Fibroblast of upper back skin (primary cell): ENCODE results near the gene FBXO27.
A peak's percentile ranks its signal among the peaks of the same experiment; 100 is the strongest.
"Not testable (repeated sequence)": the region's sequence is repeated elsewhere in the genome, so short reads cannot be mapped to it uniquely, and the experiment has no call there.

Source experiments
- DNase-seq: peaks from one replicate; pipeline ENCODE4 v3.0.0-alpha.2; 2013

The FBXO27 gene

DNA sequence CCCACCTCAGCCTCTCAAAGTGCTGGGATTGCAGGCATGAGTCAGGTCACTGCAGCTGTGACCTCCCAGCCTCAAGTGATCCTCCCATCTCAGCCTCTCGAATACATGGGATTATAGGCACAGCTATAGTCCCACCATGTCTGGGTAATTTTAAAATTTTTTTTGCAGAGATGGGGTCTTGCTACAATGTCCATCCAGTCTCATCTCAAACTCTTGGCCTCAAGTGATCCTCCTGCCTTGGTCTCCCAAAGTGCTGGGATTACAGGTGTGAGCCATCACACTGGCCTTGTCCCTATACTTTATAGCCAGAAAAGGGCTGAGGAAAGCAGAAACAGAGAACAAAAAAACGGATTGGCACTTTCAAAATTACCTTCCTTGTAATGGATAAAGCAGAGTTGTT lies 4.8 kb upstream of the FBXO27 start:
- no peak for DNase-seq

DNA sequence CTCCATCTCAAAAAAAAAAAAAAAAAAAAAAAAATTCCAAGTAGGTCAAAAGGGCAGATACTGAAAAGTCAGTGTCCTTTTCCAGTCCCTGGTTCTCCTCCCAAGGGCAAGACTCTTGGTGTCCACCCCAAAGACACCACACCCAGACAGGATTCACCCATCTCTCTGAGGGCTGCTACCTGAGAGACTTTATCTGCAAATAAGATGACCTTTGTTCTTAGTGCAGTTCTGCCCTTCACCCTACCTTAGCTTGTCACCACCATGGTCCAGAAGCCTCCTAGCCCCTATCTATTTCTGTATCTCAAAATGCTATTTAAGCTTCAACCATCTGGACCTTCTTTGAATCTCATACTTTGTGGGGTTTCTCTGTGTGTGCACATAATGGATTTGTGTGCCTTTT lies 4.2 kb upstream of the FBXO27 start:
- no peak for DNase-seq

DNA sequence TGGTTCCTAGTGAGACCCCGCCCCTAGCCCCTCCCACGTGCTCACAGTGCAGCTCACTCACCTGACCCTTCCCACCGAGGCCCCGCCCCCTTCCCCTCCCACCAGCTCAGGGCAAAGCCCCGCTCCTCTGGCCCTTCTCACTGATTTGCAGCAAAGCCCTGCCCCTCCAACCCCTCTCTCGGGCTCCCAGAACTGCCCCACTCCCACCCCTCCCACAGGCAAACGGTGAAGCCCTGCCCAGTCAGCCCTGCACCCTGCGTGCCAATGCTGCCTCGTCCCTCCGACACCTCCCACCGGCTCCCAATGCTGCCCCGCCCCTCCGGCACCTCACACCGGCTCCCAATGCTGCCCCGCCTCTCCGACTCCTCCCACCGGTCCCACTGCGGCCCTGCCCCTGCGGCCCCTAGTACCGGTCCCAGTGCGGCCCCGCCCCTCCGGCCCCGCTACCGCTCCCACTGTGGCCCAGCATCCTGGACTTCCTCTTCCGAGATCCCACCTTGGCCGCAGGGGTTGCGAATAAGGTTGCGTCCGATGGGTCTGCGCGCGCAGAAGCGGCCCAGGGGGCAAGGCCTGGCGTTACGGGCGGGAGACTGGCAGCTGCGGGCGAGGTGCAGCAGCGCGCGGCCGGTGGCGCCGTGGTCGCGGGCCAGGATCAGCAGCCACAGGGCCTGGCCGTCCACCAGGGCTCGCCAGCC lies 834 bp downstream of the FBXO27 start:
- DNase-seq = peak; percentile 65

DNA sequence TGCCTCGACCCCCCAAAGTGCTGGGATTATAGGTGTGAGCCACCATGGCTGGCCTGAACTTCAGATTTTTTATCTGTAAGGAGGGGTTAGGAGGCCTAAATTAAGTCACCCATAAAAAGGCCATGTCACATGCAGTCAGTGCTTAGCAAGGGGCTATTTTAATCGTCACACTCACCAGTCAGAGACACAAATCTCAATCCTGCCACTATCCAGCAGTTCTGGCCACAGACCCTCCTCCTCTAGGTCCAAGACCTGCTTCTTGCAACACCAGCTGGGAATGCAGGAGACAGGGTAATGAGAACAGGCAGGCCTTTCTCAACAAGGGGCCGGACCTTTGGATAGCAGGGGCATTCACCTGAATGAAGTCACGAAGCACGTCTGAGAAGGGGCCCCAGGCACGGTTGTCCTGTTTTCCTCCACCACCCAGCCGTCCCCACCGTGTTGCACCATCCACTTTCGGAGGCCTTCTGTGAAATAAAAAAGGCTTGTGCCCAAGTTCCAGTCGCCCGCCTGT lies 1.4 kb downstream of the FBXO27 start:
- no peak for DNase-seq

DNA sequence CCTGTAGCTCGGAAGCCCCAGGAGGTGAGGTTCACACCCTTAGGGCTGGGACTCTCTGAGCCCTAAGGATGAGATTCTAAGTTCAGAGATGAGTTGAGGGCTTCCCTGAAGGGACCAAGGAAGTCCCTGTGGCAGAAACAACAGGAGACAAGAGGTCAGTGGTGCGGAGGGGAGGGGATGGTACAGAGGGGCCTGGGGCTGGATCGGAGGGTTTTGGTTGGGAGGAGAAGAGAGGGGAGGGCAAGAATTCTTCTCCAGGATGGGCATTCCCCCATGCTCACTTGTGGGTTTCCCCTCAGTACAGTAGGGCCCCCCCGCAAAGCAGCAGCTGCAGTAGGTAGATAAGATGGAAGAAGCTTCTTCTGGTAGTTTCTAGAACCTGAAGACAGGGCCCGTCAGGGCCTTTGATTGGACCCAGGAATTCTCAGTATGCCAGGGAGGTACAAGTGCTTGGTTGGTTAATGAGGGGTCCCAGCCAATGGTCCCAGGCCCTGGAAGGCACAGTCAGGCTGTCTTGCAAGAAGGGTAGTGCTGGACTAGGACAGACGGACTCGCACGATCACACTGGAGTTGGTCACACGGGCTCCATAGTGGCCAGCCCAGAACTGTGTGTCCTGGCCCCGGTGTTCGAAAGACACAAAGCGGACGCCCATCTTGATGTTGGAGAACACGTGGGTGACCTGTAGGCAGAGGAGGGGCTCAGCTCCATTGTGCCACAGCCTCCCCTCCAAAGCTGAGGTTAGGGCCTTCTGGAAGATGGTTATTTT lies 7.3 kb downstream of the FBXO27 start:
- DNase-seq = no peak

DNA sequence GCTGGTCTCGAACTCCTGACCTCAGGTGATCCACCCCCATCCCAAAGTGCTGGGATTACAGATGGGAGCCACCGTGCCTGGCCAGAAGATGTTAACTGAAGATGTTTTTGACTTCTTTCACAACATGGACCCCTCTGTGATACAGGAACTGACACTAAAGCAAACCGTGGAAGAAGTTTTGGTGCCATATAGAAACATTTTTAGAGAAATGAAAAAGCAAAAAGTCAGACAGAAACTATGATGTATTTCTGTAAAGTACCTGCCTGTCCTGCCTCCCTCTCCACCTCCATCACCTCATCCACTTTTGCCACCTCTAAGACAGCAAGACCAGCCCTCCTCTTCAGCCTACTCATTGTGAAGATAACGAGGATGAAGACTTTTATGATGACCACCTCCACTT lies 11.3 kb downstream of the FBXO27 start:
- no peak for DNase-seq

DNA sequence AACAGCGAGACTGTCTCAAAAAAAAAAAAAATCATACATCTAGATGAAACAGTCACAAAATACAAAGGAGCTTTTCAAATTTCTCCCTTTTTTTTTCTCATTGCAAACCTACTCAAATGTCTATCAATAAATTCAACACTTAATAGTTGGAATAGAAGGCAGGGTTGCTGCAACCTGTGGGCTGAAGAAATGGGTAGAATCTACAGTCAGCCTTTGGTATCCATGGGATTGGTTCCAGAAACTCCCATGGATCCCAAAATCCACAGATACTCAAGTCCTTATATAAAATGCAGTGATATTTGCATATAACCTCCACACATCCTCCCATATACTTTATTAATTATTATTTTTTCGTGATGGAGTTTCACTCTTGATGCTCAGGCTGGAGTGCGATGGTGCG lies 14.7 kb downstream of the FBXO27 start:
- DNase-seq = no peak

DNA sequence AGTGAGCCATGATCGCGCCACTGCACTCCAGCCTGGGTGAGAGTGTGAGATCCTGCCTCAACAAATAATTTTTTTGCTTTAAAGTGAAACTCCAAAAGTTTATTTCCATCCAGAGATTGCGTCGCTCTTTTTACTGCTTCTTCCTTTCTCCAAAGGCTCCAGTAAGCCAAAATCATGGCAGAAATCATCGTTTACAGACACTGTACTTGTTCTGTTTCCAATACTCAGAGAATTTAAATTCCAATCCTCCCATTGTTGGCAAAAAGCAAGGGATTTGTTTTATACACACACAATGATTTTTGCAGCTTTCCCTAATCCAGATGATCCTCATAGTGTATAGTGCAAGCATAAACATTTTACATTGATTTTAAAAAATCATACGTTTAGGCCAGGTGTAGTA lies 15.3 kb downstream of the FBXO27 start:
- DNase-seq = no peak

DNA sequence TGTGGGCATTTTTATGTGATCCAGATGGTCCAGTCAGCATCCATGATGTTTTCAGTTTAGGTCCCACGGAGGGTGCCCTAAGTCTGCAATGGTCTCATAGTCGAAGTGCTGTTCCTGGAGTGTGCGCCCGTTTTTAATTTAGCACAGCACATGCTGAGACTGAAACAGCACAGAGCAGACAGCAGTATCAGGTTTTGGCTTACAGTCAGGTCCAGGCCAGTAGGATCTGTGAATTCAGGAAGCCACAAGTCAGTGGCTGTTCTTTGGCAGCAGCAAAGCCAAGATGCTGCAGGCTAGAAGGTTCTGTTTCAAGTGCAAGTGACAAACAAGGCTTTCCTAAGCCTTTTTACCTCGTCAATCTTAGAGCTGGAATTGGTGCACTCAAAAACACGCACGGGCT lies 18.3 kb downstream of the FBXO27 start:
- DNase-seq = no peak

DNA sequence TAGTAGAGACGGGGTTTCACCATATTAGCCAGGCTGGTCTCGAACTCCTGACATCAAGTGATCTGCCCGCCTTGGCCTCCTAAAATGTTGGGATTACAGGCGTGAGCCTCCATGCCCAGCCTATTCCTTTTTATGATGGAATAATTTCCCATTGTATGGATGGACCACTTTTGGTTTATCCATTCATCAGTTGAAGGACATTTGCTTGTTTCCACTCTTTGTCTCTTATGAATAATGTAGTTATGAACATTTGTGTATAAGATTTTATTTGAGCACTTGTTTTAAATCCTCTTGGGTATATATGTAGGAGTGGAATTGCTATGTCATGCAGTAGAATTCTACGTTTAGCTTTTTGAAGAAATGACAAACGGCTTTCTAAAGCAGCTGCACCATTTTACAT lies 23.3 kb downstream of the FBXO27 start:
- DNase-seq = no peak

DNA sequence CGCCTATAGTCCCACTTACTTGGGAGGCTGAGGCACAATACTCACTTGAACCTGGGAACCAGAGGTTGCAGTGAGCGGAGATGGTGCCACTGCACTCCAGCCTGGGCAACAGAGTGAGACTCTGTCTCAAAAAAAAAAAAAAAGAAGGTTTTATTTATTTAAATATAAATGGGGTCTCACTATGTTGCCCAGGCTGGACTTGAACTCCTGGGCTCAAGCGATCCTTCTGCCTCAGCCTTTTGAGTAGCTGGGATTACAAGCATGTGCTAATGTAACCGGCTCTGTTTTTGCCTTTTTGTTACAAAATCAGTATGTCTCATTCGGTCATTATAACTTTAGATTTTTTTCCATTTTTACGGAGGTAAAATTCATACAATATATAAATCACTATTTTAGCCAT lies 24.2 kb downstream of the FBXO27 start:
- DNase-seq = no peak

DNA sequence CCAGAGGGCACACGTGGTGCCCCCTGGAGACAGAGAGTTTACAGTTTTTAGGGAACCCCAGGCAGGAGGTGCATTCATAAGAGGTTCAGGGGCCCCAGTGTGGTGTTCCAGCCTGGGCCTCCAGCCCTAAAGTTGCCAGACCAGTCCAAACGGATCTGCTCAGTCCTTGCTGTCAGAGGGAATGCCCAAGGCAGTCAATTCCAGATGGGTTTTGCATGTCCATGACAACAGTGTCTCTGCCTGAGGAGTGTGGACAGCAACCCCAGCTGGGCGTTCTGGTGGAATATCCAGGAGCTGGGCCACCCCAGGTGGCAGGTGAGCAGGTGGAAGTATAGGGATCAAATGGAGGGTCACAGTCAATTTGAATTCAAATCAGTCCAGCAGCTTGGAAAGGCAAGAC lies 25.3 kb downstream of the FBXO27 start:
- DNase-seq = no peak

DNA sequence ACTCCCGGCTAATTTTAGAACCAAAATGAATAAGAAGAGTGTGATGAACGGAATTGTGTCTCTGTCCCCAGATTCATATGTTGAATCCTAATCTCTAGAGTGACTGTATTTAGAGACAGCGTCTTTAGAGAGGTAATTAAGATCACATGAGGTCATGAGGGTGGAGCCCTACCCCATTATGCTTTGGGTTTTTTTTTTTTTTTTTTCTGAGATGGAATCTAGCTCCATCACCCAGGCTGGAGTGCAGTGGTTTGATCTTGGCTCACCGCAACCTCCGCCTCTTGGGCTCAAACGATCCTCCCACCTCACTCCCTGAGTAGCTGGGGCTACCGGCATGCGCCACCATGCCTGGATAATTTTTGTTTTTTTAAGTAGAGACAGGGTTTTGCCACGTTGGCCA lies 27.9 kb downstream of the FBXO27 start:
- no peak for DNase-seq

DNA sequence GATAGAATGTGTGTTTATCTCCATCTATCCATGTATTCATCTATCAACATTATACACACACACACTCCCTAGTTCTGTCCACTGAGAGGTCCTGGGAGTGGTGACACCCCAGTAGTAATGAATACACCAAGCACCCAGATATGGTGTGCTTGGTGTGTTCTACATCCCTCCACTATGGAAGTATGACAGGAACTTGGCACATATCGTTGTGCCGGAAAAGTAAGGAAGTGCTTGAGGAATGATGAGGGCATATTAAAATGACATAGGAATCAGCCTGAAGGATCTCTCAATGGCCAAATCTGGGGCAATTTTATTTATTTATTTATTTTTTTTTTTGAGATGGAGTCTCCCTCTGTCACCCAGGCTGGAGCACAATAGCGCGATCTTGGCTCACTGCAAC lies 28.6 kb downstream of the FBXO27 start:
- no peak for DNase-seq

DNA sequence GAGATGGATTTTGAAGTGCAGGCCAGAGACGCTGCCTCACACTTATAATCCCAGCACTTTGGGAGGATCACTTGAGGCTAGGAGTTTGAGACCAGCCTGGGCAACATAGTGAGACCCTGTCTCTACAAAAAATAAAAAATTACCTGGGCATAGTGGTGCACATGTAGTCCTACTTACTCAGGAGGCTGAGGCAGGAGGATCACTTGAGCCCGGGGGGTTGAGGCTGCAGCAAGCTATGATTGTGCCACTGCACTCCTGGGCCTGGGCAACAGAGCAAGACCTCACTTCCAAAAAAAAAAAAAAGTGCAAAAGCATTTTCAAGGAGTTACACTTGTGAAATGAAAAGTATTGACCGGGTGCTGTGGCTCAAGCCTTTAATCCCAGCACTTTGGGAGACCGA lies 29.2 kb downstream of the FBXO27 start:
- DNase-seq = no peak

DNA sequence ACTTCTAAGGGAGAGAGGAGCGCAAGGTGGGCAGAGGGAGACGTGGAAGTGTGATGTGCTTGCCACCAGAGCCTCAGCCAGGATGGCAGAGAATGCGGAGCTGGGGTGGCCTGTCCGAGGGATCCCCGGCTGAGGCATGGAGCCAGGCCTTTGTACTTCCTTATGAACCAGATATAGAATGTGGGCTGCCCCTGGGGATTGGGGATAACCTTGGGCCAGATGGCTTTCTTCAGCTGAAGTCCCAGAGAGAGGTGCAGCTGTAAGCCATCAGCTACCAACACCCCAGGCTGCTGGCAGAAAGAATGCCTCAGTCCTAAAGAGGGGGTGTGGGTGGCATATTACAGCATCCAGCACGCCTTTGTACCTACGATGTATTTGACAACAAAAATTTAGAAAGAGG lies 31.3 kb downstream of the FBXO27 start:
- no peak for DNase-seq

DNA sequence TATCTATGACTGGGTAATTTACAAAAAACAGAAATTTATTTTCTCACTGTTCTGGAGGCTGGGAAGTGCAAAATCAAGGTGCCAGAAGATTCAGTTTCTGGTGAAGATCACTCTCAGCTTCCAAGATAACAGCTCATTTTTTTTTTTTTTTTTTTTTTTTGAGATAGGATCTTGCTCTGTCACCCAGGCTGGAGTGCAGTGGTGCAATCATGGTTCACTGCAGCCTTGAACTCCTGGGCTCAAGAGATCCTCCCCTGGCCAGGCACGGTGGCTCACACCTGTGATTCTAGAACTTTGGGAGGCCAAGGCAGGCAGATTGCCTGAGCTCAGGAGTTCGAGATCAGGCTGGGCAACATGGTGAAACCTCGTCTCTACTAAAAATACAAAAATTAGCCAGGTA lies 34.8 kb downstream of the FBXO27 start:
- DNase-seq = not testable (repeated sequence)

DNA sequence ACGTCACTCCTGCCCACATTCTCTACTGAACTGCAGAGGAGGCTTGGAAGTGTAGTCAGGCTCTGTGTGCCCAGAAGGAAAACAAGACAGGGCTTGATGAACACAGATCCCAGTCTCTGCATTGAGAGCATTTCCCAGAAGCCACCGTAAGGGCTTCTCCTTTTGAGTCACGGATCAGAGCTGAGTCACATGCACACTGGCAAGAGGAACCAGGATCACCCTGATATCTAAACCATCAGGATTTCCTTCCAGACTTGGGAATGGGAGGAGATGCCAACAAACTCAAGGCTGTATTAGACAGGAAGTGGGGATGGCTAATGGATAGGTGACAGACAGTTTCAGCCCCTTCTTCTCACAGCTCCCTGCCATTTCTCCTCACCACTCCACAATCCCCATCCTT lies 39.1 kb downstream of the FBXO27 start:
- DNase-seq = peak; percentile 61

DNA sequence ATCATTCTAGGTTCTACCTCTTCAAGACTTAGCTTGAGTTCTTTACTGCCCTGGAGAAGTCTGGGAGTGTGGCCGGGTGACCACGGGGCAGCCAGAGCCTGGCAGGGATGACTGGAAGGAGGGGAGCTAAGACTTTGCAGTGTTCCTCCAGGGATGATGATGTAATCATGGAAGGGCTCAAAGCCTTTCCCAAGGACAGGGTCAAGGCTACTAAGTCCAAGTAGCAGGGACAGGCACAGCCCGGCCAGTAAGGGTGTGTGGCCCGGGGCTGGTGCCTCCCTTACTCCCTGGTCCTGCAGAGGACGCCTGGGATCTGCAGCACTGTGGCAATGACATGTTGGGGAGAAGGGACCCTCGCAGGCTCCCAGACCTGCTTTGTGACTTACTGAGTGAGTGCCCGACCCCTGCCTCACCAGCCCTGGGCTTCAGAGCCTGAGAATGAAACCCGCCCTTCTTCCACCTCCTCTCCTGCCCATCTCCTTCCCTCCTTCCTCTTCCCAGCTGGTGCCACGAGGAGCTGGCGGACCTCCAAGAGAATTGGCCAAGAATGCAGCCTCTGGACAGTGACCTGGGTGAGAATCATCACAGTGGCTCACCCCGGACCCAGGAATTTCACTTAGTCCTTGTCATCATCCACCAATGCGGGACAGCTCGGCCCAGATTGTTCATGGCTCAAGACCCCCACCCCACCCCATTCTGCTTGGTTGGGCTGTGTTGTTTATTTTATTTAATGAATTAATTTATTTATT lies 41.2 kb downstream of the FBXO27 start:
- no peak for DNase-seq

DNA sequence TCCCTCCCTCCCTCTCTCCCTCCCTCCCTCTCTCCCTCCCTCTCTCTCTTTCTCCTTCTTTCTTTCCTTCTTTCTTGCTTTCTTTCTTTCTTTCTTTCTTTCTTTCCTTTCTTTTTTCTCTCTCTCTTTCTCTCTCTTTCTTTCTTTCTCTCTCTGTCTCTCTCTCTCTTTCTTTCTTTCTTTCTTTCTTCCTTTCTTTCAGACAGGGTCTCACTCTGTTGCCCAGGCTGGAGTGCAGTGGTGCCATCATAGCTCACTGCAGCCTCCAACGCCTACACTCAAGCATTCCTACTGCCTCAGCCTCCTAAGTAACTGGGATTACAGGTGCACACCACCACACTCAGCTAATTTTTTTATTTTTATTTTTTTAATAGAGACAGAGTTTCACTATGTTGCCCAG lies 42.7 kb downstream of the FBXO27 start:
- not testable (repeated sequence) for DNase-seq

DNA sequence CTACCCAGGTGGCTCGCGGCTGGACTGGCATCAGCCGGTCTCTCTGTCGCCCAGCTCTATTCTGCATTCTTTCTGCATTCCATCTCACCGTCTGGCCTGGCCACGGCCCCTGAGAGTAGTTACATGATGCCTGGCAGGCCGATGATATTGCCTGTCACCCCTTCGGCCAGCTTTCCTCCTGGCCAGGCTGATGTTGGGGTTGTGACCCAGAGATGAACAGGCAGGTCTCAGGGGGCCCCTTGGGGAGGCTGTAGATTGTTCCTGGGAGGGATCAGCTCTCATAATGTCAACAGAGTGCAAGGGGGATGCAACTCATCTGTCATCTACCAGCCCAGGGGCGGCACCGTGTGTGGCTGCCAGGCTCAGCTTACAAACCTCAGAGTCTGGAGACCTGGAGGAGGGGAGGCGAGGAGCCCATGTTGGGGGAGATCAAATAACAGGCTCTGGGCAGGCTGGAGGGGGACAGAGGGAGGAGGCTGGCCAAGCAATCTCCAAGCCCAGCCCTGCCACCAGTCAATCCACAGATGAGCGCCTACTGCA lies 43.2 kb downstream of the FBXO27 start:
- peak; percentile 48 for DNase-seq

DNA sequence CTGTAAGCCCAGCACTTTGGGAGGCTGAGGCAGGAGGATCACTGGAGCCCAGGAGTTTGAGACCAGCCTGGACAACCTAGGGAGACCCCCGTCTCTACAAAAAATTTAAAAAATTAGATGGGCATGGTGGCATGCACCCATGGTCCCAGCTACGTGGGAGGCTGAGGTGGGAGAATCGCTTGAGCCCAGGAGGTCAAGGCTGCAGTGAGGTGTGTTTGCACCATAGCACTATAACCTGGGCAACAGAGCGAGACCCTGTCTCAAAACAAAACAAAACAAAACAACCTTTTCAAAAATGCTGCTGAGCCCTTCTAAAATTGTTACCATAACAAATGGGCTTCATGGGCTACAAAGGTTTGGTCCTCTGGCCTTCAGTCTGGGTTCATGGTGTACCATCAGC lies 43.7 kb downstream of the FBXO27 start:
- DNase-seq = not testable (repeated sequence)

DNA sequence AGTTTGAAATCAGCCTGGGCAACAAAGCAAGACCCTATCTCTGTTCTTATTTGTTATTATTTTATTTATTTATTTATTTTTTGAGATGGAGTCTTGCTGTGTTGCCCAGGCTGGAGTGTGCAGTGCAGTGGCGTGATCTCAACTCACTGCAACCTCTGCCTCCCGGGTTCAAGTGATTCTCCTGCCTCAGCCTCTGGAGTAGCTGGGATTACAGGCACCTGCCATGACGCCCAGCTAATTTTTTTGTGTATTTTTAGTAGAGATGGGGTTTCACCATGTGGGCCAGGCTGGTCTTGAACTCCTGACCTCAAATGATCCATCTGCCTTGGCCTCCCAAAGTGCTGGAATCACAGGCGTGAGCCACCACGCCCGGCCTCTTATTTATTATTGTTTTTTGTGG lies 44.6 kb downstream of the FBXO27 start:
- DNase-seq = not testable (repeated sequence)

DNA sequence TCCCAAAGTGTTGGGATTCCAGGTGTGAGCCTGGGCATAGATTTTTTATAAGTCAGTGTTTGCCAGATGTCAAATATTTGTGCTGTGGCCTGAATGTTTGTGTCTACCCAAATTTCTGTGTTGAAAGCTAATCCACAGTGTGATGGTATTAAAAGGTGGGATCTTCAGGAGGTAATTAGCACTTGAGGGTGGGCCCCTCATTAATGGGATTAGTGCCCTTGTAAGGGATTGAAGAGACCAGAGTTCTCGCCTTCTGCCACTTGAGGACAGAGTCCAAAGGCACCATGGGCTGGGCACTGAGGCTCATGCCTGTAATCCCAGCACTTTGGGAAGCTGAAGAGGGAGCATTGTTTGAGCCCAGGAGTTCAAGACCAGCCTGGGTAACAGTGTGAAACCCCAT lies 47.1 kb downstream of the FBXO27 start:
- no peak for DNase-seq
